Nasal cavity respiratory epithelium epithelial cell of viscerocranial mucosa (primary cell): ENCODE results near the gene FOXC1. TPM values are rescaled to one million over a fixed set of nuclear protein-coding genes. Genes with fewer than 3 reads are reported as not detected.

Experiments
- total RNA-seq: library from RNA; depleted of rRNA; stranded (reverse); fragments of >200 nt; gene quantifications from 2 replicates; pipeline ENCODE4 v1.2.3, GENCODE V29; 2014

FOXC1 gene
- 6.2 and 6.9 TPM in 2 replicates for total RNA-seq

DNA sequence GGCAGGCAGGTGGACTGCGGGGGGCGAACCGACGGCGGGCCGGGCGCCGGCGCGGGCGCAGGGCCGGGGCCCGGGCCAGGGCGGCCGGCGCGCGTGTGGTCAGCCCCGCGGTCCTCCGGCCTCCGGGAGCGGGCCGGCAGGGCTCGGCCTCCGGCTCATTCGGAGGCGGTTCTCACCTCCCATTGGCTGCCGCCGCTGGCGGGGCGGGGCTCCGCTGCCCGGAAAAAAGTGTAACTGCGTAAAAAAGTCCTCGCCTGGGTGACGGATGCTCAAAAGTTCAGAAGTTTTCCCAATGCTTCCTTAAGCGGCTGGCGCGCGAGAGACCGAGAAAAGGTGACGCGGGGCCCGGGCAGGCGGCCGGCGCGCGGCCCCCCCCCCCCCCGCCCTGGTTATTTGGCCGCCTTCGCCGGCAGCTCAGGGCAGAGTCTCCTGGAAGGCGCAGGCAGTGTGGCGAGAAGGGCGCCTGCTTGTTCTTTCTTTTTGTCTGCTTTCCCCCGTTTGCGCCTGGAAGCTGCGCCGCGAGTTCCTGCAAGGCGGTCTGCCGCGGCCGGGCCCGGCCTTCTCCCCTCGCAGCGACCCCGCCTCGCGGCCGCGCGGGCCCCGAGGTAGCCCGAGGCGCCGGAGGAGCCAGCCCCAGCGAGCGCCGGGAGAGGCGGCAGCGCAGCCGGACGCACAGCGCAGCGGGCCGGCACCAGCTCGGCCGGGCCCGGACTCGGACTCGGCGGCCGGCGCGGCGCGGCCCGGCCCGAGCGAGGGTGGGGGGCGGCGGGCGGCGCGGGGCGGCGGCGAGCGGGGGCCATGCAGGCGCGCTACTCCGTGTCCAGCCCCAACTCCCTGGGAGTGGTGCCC lies at the start of gene FOXC1:
FOXC1 (plus strand) TSS at position 268 of the 849 bp plus-strand sequence; CDS start at position 799, 531 bp downstream.

Other genes starting within 250 kb of the FOXC1 start
- 0.68 TPM in 1 of 2 replicates, not detected in the other for gene FOXF2, start 220.3 kb upstream of the FOXC1 start, total RNA-seq